HG02678 (cell line): ENCODE results near the gene MVB12A.

Experiments
- ATAC-seq: cut with Tn5 transposase; IDR thresholded peaks from one replicate; pipeline ENCODE4 v1.9.1; 2021; ENCODE audit warnings: mild to moderate bottlenecking, moderate library complexity; ENCODE audit not compliant: unreplicated experiment

MVB12A gene

DNA sequence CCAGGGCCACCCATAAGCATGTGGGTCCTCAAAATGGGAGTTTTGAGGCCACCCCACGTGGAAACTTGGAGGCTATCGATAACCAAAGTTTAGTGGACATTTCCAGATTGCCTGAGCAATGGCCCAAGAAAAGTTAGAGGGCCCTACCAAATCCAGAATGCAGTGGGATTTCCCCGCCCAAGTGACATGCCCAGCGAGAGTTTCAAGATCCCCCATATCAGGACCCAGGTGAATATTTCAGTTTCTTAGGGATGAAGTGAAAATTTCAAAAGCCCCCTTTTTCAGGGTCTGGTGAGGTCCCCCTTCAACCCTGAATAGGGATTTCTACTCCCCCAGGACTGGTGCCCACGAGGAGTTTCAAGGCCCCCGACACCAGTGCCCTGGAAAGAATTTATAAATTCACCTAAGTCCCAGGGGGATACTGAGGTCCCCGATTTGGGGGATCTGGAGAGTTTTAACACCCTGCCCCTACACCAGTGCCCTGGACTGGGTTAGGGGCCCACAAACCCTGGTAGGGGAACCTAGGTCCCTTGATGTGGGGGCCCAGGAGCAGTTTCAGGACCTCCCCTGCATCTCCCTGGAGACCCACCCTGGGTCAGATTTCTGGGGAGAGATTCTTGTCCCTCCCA is 15.1 kb upstream of the MVB12A start:
- no peak for ATAC-seq

DNA sequence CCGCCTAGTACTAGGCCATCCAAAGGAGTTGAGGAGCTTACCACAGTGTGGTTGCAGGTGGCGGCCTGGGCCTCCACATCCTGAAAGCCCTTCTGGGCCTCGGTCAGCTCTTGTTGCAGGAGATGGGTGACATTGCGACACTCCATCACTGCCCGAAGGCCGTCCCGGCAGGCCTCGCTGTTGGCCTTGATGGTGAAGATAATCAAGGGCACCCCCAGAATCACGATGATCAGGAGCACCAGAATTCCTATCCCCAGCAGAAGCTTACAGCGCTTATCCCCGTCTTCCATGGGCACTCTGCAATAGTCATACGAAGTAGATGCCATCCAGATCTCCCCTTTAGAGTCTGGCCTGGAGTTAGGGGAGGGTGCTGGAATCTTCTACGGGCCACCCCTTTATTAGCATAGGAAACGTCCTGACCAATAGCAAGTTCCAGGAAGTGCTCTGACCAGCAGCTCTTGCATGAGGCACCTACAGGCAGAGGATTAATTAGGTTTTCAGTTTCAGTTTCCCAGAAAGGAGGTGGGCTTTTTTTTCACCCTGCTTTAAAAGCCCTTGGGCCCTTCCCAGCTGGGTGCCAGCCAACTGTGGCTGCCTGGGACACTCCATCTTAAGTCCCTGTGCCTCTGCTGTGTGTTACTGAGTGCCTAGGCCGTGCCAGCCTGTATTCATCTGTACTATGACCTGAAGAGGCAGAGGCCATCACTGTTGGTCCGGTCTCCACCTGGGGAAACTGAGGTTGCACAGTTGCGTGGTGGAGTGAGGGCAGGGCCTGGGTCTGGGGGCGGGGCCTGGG is 14.4 kb upstream of the MVB12A start, which contains the start of gene BST2:
TSS of gene BST2 (minus strand) at position 381 of the 796 bp plus-strand sequence. CDS start at position 326, 55 bp downstream.
- ATAC-seq = peak; percentile 76

- ATAC-seq = no peak
Observed at GRCh38 chr19:17406046-17406886, 13.6 kb upstream of the MVB12A start.

GRCh38 chr19:17406887-17407196 is 13.0 kb upstream of the MVB12A start:
- ATAC-seq = no peak

DNA sequence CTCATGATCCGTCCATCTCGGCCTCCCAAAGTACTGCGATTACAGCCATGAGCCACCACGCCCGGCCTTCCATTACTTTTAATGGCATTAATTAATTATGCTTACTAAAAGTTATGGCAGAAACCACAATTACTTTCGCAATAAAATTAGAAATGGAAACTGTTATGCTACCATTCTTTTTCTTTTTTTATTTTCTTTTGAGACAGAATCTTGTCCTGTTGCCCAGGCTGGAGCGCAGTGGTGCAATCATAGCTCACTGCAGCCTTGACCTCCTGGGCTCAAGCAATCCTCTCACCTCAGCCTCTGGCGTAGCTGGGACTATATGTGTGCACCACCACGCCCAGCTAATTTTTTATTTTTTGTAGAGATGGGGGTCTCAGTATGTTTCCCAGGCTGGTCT is 9.9 kb upstream of the MVB12A start:
- ATAC-seq = no peak

- no peak for ATAC-seq
Observed at GRCh38 chr19:17411801-17412200, 8.0 kb upstream of the MVB12A start.

DNA sequence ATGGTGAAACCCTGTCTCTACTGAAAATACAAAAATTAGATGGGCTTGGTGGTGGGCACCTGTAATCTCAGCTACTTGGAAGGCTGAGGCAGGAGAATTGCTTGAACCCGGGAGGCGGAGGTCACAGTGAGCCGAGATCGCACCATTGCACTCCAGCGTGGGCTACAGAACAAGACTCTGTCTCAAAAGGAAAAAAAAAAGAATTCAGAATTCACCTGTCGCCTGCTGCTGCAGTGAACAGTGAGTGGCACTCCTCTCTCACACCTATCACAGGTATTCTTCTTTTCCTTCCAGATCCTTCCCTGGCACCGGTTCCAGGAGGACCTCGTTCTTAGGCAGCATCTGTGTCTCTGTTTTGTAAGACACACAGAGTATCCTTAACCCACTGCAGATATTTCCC is 5.8 kb upstream of the MVB12A start:
- ATAC-seq = no peak

DNA sequence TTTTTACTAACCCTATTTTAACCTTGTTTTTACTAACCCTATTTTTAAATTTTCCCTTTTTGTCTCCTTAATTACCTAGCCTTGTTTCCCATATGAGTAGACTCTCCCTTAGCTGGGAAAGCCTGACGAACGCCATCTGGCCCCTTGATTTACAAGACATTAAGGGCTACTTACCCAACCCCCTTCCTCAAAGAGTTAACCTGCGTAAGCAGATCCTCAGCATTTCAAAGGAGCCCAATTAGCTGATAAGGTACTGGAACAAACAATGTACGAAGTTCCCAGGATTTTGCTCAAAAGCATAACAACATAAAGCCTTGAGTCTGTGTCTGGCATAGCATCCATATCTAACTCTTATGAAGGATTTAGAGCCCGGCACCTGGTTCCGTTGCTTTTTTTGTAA is 4.7 kb upstream of the MVB12A start:
- no peak for ATAC-seq

- no peak for ATAC-seq
Observed at GRCh38 chr19:17418710-17419109, 1.1 kb upstream of the MVB12A start.

- ATAC-seq = no peak
Observed at GRCh38 chr19:17419154-17419620, 660 bp upstream of the MVB12A start.

GRCh38 chr19:17420475-17420924 is 653 bp downstream of the MVB12A start:
- ATAC-seq = peak; percentile 13

- ATAC-seq = no peak
Observed at GRCh38 chr19:17421942-17422341, 2.1 kb downstream of the MVB12A start.

DNA sequence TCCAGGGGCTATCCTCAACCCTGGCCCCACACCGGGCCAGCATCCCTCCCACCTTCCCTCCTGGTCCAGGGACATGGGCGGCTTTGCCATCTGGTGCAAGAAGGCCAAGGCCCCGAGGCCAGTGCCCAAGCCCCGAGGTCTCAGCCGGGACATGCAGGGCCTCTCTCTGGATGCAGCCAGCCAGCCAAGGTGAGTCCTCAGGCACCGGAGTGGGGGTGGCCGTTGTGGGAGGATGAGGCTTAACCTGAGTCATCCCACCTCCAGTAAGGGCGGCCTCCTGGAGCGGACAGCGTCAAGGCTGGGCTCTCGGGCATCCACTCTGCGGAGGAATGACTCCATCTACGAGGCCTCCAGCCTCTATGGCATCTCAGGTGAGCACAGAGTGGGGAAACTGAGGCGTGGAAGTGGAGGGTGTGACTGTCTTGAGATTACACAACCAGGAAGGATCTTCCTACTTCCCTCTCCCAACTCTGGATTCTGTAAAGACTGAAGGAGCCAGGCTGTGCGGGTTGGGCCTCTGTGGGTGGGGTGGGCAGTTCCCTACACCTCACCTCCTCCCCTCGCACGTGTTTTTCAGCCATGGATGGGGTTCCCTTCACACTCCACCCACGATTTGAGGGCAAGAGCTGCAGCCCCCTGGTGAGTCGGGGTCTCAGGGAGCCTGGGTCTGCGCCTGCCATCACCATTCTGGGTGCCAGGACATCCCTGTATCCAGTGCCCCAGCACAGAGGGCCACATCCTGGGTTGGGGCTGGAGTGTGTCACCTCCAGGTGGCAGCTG is 3.8 kb downstream of the MVB12A start:
- ATAC-seq = no peak

- no peak for ATAC-seq
Observed at GRCh38 chr19:17424743-17425365, 5.0 kb downstream of the MVB12A start.

GRCh38 chr19:17429641-17430113 is 9.8 kb downstream of the MVB12A start:
- no peak for ATAC-seq

DNA sequence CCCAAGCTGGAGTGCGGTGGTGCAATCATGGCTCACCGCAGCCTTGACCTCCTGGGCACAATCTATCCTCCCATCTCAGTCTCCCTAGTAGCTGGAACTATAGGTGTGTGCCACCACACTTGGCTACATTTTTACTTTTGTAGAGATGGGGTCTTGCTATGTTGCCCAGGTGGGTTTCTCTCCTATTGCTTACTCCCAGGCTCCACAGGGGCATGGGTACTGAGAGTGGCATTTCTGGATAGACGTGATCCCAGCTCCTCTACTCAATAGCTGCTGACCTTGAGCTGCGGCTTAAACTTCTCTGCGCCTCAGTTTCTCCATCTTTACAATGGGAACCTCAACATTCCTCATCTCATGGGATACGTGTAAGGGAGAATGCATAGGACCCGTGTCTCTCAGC is 11.6 kb downstream of the MVB12A start:
- no peak for ATAC-seq

- ATAC-seq = no peak
Observed at GRCh38 chr19:17435218-17435617, 15.4 kb downstream of the MVB12A start.

DNA sequence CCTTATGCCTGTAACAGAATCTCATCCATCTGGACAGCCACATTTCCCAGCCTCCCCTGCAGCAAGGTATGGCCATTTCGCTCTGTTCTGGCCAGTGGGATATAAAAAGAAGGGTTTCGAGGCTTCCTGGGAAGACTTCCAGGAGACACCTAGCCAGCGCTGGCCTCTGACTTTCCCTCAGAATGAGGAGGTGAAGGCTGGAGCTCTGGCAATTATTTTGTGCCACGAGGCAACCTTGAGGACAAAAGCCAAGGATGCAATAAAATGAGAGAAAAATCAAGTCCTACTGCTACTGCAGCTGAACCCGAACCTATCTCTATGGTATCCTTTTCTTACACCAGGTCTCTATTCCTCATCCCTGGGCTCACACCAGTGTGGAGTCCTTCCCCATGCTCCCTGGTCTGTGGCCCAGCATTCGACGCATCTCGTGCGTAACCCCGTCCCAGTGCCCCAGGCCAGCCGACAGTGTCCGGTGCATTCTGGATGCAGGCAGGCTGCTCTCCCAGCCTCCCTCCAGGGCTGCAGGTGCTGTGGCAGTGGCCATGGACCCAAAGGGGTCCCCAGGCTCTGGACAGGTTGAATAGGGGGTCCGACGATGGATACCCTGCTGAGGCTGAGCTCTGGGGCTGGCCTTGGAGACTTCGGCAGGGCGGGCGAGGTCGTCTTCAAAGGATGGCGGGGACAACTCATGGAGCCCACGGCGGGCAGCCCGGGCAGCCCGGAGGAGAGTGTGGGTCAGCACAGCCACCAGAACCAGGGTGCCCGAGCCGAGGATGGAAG is 16.4 kb downstream of the MVB12A start:
- no peak for ATAC-seq

DNA sequence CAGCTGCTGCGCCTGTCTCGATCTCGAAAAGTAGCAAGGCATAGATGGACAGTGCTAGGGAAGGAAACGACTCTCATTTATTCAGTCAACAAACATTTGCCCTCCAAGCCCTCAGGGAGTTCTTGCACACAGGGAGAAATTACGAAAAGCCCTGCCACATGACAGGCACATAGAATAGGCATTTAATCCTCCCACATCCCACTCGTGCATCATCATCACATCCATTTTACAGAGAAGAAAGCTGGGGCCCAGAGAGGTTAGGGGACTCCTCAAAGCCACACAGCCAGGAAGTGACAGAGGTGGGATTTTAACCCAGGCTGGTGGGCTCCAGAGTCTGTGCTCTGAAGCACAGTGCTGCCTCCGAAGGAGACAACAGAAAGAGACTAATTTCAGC is 17.0 kb downstream of the MVB12A start:
- no peak for ATAC-seq
